Sigmoid colon (tissue), 4 donors: ENCODE measurements around the gene SCML2.

Experiments
- CTCF ChIP-seq, 4 experiments: fragments of 450-650 bp in 3 of 4; fragments of 200-600 bp in 1 of 4; IDR thresholded peaks; one replicate each; pipeline ENCODE4 v1.5.1; 2016 to 2019; ENCODE audit warnings: antibody characterized with exemption in 4 of 4, mild to moderate bottlenecking in 3 of 4, moderate library complexity in 2 of 4
- EP300 ChIP-seq, 4 donors: sonication (generic); formaldehyde crosslinking; IDR thresholded peaks; one replicate each; pipeline ENCODE4 v1.6.1; 2017; ENCODE audit warnings: antibody characterized with exemption in 4 of 4
- POLR2A ChIP-seq, 2 donors: fragments of 450-650 bp; IDR thresholded peaks; one replicate each; pipeline ENCODE4 v1.6.1; 2016; ENCODE audit warnings: antibody characterized with exemption in 2 of 2, mild to moderate bottlenecking in 2 of 2, moderate library complexity in 2 of 2
- POLR2AphosphoS5 ChIP-seq, 4 donors: sonication (generic); formaldehyde crosslinking; IDR thresholded peaks; one replicate each; pipeline ENCODE4 v1.6.1; 2017; ENCODE audit warnings: antibody characterized with exemption in 4 of 4

DNA sequence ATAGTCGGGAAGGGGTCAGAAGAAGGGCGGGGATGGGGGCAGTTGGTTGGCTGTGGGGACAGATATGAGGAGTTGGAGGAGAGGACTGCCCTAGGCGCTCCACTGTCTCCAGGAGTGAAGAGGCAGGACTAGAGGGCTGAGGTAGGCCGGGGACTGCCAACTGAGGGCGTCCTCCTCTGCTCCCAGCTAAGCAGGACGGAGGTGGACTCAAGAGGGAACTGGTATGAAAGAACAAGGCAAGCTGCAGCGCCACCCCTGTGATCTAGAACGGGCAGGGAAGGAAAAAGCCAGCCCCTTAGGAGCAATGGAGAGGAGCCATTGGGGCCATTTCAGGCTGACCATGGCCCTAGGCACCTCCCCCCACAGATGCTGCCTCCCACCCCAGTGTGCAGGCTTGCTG is 147.8 kb downstream of the SCML2 start:
- TF ChIP-seq POLR2A (IDR thresholded peaks at IDR 0.05) = no peak
- TF ChIP-seq CTCF (IDR thresholded peaks at IDR 0.05) = no peak
- TF ChIP-seq EP300 (IDR thresholded peaks at IDR 0.05) = no peak
- no peak for TF ChIP-seq POLR2AphosphoS5 (IDR thresholded peaks at IDR 0.05)
